Right lobe of liver (tissue), 6 donors: Measurements from ENCODE around the gene MX2. TPM values are rescaled to one million over a fixed set of nuclear protein-coding genes. Genes with fewer than 3 reads are reported as not detected.

Source experiments
- ATAC-seq, 4 donors: fragments of 200-7000 bp; cut with Tn5 transposase; one replicate each; pipeline ENCODE4 v1.9.1; 2020; ENCODE audit warnings: mild to moderate bottlenecking in 4 of 4, moderate library complexity in 4 of 4
- DNase-seq, 3 donors: peaks; one replicate each; pipeline ENCODE4 v3.0.0-alpha.2; 2020
- H3K27ac ChIP-seq, 3 donors: fragments of 200-600 bp; one replicate each; pipeline ENCODE4 v1.8.0; 2022
- H3K27me3 ChIP-seq, 2 donors: fragments of 200-600 bp; one replicate each; pipeline ENCODE4 v1.8.0; 2022
- H3K36me3 ChIP-seq, 4 donors: fragments of 200-600 bp; sonication (generic) in 1 of 4; one replicate each; pipeline versions ENCODE4 v1.5.1 to v1.8.0; 2017 to 2022; ENCODE audit warnings: control low read depth in 1 of 4
- H3K4me1 ChIP-seq, 4 donors: fragments of 200-600 bp; sonication (generic) in 1 of 4; one replicate each; pipeline versions ENCODE4 v1.5.1 to v1.8.0; 2017 to 2022; ENCODE audit warnings: control low read depth in 1 of 4
- H3K4me3 ChIP-seq, 3 donors: fragments of 200-600 bp; one replicate each; pipeline ENCODE4 v1.8.0; 2022
- H3K9me3 ChIP-seq, 4 donors: fragments of 200-600 bp; sonication (generic) in 1 of 4; one replicate each; pipeline versions ENCODE4 v1.5.1 to v1.8.0; 2017 to 2022; ENCODE audit warnings: control low read depth in 1 of 4
- POLR2A ChIP-seq: fragments of 450-650 bp; IDR thresholded peaks from one replicate; pipeline ENCODE4 v1.6.1; 2017; ENCODE audit warnings: antibody characterized with exemption, mild to moderate bottlenecking
- WGBS: methylation state at CpG from one replicate; pipeline ENCODE4 v1.1.6; 2018; ENCODE audit warnings: low coverage, low lambda C conversion rate; ENCODE audit not compliant: insufficient coverage; ENCODE audit errors: missing lambda C conversion rate; 5-methylcytosine and 5-hydroxymethylcytosine counted together
- intact Hi-C, 2 donors: fragments of 100-400 bp; cut with DNase I; formaldehyde crosslinking; loops; one replicate each; pipeline versions ENCODE4 v1.11.2 to v1.14.1; 2022
- total RNA-seq, 6 experiments: library from RNA; depleted of rRNA in 2 of 6; stranded (reverse); fragments of >200 nt in 2 of 6; fragmentation: NEBNext Ultra II Directional in 3 of 6; extraction: Animal tissue kit (Norgen Biotek cat#: 25700) in 3 of 6; gene quantifications; one replicate each; pipeline versions ENCODE4 v1.1.0 to v1.2.4, GENCODE V29; 2016 to 2023
- TF ChIP-seq, protein P1 (sequence below), 4 donors: fragments of 200-600 bp in 3 of 4; fragments of 450-650 bp in 1 of 4; IDR thresholded peaks; one replicate each; pipeline versions ENCODE4 v1.5.1 to v1.8.0; 2016 to 2022; ENCODE audit warnings: antibody characterized with exemption in 4 of 4, mild to moderate bottlenecking in 2 of 4
- donor health status: DM: no; HTN: yes; CAD: no.
- donor health status: DM: no; HTN: no; CAD: no.
- donor health status: DM: no; HTN: no; CAD: no.
- donor health status: DM: no; HTN: yes; CAD: no.
- donor health status: DM: no; HTN: yes; CAD: no.

MX2 gene
- total RNA-seq, 6 experiments from 2014 or later = 0.49 to 1.9 (median 1.5) TPM

- WGBS = 82% methylated on average over 7 of the region's 16 CpGs
- Histone ChIP-seq H3K4me3 (no peak overlapping the region), H3K4me1 (no peaks in the 10 kb centered on the region), H3K27me3 (no peaks in the 10 kb centered on the region), H3K27ac (no peak overlapping the region), H3K36me3 (peaks cover 0 to 26% (median 11%) of the 10 kb centered on the region in 4 donors), H3K9me3 (no peaks in the 10 kb centered on the region)
- no peak for TF ChIP-seq POLR2A
- TF ChIP-seq, protein P1, sequence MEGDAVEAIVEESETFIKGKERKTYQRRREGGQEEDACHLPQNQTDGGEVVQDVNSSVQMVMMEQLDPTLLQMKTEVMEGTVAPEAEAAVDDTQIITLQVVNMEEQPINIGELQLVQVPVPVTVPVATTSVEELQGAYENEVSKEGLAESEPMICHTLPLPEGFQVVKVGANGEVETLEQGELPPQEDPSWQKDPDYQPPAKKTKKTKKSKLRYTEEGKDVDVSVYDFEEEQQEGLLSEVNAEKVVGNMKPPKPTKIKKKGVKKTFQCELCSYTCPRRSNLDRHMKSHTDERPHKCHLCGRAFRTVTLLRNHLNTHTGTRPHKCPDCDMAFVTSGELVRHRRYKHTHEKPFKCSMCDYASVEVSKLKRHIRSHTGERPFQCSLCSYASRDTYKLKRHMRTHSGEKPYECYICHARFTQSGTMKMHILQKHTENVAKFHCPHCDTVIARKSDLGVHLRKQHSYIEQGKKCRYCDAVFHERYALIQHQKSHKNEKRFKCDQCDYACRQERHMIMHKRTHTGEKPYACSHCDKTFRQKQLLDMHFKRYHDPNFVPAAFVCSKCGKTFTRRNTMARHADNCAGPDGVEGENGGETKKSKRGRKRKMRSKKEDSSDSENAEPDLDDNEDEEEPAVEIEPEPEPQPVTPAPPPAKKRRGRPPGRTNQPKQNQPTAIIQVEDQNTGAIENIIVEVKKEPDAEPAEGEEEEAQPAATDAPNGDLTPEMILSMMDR (IDR thresholded peaks at IDR 0.05) = no peak
- ATAC-seq = no peak
- intact Hi-C loops = no loop called here
- DNase-seq = no peak
Observed at GRCh38 chr21:41431788-41432548, 70.1 kb downstream of the MX2 start.

DNA sequence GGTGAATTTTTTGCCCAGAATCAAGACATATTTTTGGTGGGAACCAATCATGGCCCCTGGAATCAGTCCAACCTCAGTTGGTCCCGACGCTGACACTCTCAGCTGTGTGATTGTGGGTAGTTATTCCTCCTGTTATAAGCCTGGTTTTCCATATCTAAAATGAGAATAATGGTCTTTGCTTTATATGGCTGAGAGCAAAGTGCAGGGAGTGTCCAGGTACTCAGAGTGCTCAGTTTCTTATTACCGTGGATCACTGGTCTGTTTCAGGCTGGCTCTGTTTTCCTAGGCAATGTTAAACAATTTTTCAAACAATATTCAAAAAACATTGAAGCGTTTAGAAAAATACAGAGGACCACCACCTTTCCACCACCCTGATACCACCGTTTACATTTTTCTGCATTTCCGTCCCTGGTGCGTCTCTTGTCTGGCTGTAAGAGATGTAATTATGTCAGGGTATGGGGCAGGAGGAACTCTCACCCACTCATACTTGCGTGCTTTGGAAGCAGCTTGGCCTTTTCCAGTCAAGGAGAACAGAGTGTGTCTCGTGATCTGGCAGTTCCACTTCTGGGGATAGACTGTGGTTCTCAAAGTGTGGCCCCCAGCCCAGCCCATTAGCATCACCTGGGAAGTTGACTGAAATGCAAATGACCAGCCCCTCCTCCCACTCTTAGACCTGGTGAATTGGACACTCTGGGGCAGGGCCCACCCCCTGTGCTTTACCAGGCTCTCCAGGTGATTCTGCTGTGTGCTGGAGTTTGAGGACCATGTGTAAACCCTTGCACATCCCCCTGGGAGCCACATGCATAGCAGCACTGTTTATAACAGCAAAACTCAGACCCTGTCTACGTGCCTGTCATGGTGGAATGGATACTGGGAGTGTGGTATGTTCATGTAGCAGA, 71.0 kb downstream of the MX2 start:
- no peaks in the 10 kb centered on the region for H3K27me3 ChIP-seq
- no peak overlapping the region for H3K4me3 ChIP-seq
- 72% methylated on average over 8 of the region's 10 CpGs for WGBS
- no peaks in the 10 kb centered on the region for H3K4me1 ChIP-seq
- ATAC-seq (no peak), DNase-seq (no peak)
- no peak overlapping the region for H3K27ac ChIP-seq
- intact Hi-C loops = no loop called here
- peaks cover 0 to 32% (median 15%) of the 10 kb centered on the region in 4 donors for H3K36me3 ChIP-seq
- no peaks in the 10 kb centered on the region for H3K9me3 ChIP-seq
- TF ChIP-seq, protein P1 (IDR thresholded peaks at IDR 0.05) = no peak
- TF ChIP-seq POLR2A = no peak

DNA sequence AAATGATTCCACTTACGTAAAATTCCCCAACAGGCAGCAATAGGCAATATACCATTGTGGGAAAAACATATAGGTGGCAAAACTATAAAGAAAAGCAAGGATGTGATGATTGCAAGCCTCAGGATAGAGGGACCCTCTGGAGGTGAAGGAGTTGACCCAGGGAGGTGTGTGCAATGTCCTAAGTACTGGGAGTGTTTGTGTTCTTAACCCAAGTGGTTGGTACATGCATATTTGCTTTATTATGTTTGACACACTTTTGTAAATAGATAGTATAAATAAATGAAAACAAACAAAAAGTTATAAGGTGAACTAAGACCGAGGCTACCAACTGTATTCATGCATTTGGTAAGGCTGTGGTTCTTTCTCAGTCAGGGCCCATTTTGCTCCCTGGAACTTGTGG, 71.7 kb downstream of the MX2 start:
- DNase-seq = no peak

GRCh38 chr21:41435706-41436105, 73.9 kb downstream of the MX2 start:
- Histone ChIP-seq H3K4me3 (no peak overlapping the region), H3K9me3 (no peaks in the 10 kb centered on the region), H3K27me3 (no peaks in the 10 kb centered on the region), H3K4me1 (no peaks in the 10 kb centered on the region), H3K36me3 (peaks cover 0 to 47% (median 18%) of the 10 kb centered on the region in 4 donors), H3K27ac (no peak overlapping the region)
- WGBS = 67% methylated on average over 1 of the region's 11 CpGs
- no peak for TF ChIP-seq POLR2A
- TF ChIP-seq, protein P1 (IDR thresholded peaks at IDR 0.05) = no peak
- DNase-seq (no peak), ATAC-seq (no peak)
- intact Hi-C loops = no loop called here

More for the DNA sequence above, 71.7 kb downstream of the MX2 start:
- no peak overlapping the region for H3K4me3 ChIP-seq
- 72% methylated on average over 2 of the region's 2 CpGs for WGBS
- H3K27ac ChIP-seq = no peak overlapping the region
- TF ChIP-seq, protein P1 (IDR thresholded peaks at IDR 0.05) = no peak
- TF ChIP-seq POLR2A = no peak
- no peaks in the 10 kb centered on the region for H3K9me3 ChIP-seq
- no peaks in the 10 kb centered on the region for H3K27me3 ChIP-seq
- peak in 1 of 4 donors; percentile 47 for ATAC-seq
- H3K36me3 ChIP-seq = peaks cover 0 to 33% (median 18%) of the 10 kb centered on the region in 4 donors
- H3K4me1 ChIP-seq = no peaks in the 10 kb centered on the region
- intact Hi-C loops = no loop called here
